Endothelial cell of umbilical vein (primary cell): Measurements from ENCODE around the gene FTSJ1. TPM values are rescaled to one million over a fixed set of nuclear protein-coding genes. Genes with fewer than 3 reads are reported as not detected.

Experiments used
- BruUV-seq: library from RNA; stranded (reverse); fragments of 400-500 nt; replicated peaks from 2 replicates; lab custom pipeline; 2021; lab: Mats Ljungman, UMichigan
- CTCF ChIA-PET: fragments of 300-600, 350-600 bp; sonication (Branson Sonifier 250); formaldehyde crosslinking; loops from one replicate; lab custom pipeline; 2021; ENCODE audit warnings: antibody characterized with exemption, inconsistent platforms; lab: Charles Lee
- POLR2A ChIA-PET: fragments of 300-600, 350-600 bp; sonication (Branson Sonifier 250); formaldehyde crosslinking; loops from one replicate; lab custom pipeline; 2021; ENCODE audit warnings: antibody characterized with exemption, inconsistent platforms; lab: Charles Lee
- DNase-seq: peaks from one replicate; pipeline ENCODE4 v3.0.0-alpha.2; 2011; ENCODE audit warnings: low read depth, low spot score
- FAIRE-seq: peaks from 2 replicates; lab custom pipeline; 2011; peaks lifted over from hg19 to GRCh38; lab: Jason Lieb, UNC
- H2AFZ ChIP-seq: 2 replicates; pipeline ENCODE4 v1.6.0; 2012; ENCODE audit warnings: low read depth, low read length, control low read depth, inconsistent platforms
- H3K27ac ChIP-seq: 2 replicates; pipeline ENCODE4 v1.5.1; 2011; ENCODE audit warnings: low read depth, mild to moderate bottlenecking, control low read depth, low read length, moderate library complexity; ENCODE audit not compliant: insufficient read depth
- H3K27me3 ChIP-seq, 2 experiments: 2 replicates each; pipeline versions ENCODE4 v1.6.0 to v1.6.1; 2011; ENCODE audit warnings: low read length in 2 of 2, mixed read lengths in 1 of 2; ENCODE audit not compliant: control insufficient read depth in 2 of 2, insufficient read depth in 2 of 2
- H3K36me3 ChIP-seq, 2 experiments: 2 replicates in 1 of 2; 3 replicates in 1 of 2; pipeline ENCODE4 v1.5.1; 2011; ENCODE audit warnings: low read length in 2 of 2, mild to moderate bottlenecking in 1 of 2, moderate library complexity in 1 of 2; ENCODE audit not compliant: control insufficient read depth in 2 of 2, insufficient read depth in 2 of 2; ENCODE audit errors: extremely low read depth in 1 of 2
- H3K4me1 ChIP-seq: 3 replicates; pipeline ENCODE4 v1.5.1; 2011; ENCODE audit warnings: mild to moderate bottlenecking, low read length; ENCODE audit not compliant: control insufficient read depth, insufficient read depth; ENCODE audit errors: extremely low read depth
- H3K4me2 ChIP-seq: 2 replicates; pipeline ENCODE4 v1.6.1; 2011; ENCODE audit warnings: low read length, control low read depth, mixed read lengths; ENCODE audit not compliant: insufficient read depth
- H3K4me3 ChIP-seq, 3 experiments: fragments of 200-600 bp in 1 of 3; sonication (generic), shearing (Covaris generic) in 1 of 3; replicated peaks in 1 of 3; 2 replicates each; pipeline ENCODE4 v1.5.1; 2011 to 2016; ENCODE audit warnings: control low read depth in 3 of 3, low read length in 3 of 3, mild to moderate bottlenecking in 2 of 3, inconsistent platforms in 1 of 3, low read depth in 1 of 3, moderate library complexity in 1 of 3; ENCODE audit not compliant: insufficient read depth in 1 of 3
- H3K79me2 ChIP-seq: 2 replicates; pipeline ENCODE4 v1.6.0; 2012; ENCODE audit warnings: low read length, inconsistent platforms; ENCODE audit not compliant: control insufficient read depth, insufficient read depth
- H3K9ac ChIP-seq: replicated peaks from 2 replicates; pipeline ENCODE3; 2011; ENCODE audit warnings: low read length, control low read depth; ENCODE audit not compliant: insufficient read depth; ENCODE audit errors: extremely low read depth
- H3K9me1 ChIP-seq: replicated peaks from 3 replicates; pipeline ENCODE4 v1.6.0; 2011; ENCODE audit warnings: mild to moderate bottlenecking, low read length; ENCODE audit not compliant: control insufficient read depth, insufficient read depth; ENCODE audit errors: extremely low read depth
- H3K9me3 ChIP-seq: replicated peaks from 2 replicates; pipeline ENCODE4 v1.5.1; 2012; ENCODE audit warnings: low read length, inconsistent platforms; ENCODE audit not compliant: control insufficient read depth, insufficient read depth
- H4K20me1 ChIP-seq: replicated peaks from 2 replicates; pipeline ENCODE3; 2011; ENCODE audit warnings: mild to moderate bottlenecking, low read length; ENCODE audit not compliant: control insufficient read depth, insufficient read depth; ENCODE audit errors: extremely low read depth
- EZH2 ChIP-seq: IDR thresholded peaks from 2 replicates; pipeline ENCODE4 v1.6.1; 2012; ENCODE audit warnings: borderline replicate concordance, low read depth, mild to moderate bottlenecking, moderate library complexity, low read length, inconsistent platforms; ENCODE audit not compliant: severe bottlenecking
- FOS ChIP-seq: IDR thresholded peaks from 2 replicates; pipeline ENCODE4 v1.6.1; 2011; ENCODE audit warnings: mild to moderate bottlenecking, low read length, moderate library complexity, borderline replicate concordance; ENCODE audit not compliant: insufficient read depth
- GATA2 ChIP-seq: IDR thresholded peaks from 2 replicates; pipeline ENCODE4 v1.7.0; 2011; ENCODE audit warnings: low read depth, mild to moderate bottlenecking, moderate library complexity, mixed read lengths, low read length; ENCODE audit not compliant: insufficient read length, insufficient read depth
- dilution Hi-C: fragments of 300-500 bp; cut with MboI; formaldehyde crosslinking; loops from one replicate; pipeline ENCODE4 v1.15.0; 2019; ENCODE audit warnings: low sequenced_read_pairs; ENCODE audit not compliant: extremely low pct_ligation_motif_present
- intact Hi-C: fragments of 100-400 bp; cut with micrococcal nuclease; formaldehyde crosslinking; loops from one replicate; pipeline ENCODE4 v1.10.0; 2022
- polyA plus RNA-seq, 4 experiments: library from polyadenylated mRNA; depleted of rRNA in 3 of 4; stranded (reverse) in 3 of 4; unstranded in 1 of 4; fragments of >200 nt; gene quantifications; 2 replicates each; pipeline versions ENCODE4 v1.2.1 to v1.2.3, GENCODE V29; 2011 to 2012; ENCODE audit warnings: missing spikeins in 1 of 4
- total RNA-seq: library from RNA; stranded (reverse); gene quantifications from 2 replicates; pipeline ENCODE4 v1.2.3, GENCODE V29; 2021
- TF ChIP-seq, protein P1 (sequence below), 2 donors: IDR thresholded peaks; 1 replicate in 1 of 2; 2 replicates in 1 of 2; pipeline ENCODE4 v1.5.1; 2011; ENCODE audit warnings: low read length in 2 of 2, mild to moderate bottlenecking in 2 of 2, moderate library complexity in 2 of 2, control low read depth in 1 of 2, inconsistent platforms in 1 of 2, low read depth in 1 of 2; ENCODE audit not compliant: insufficient read depth in 1 of 2; ENCODE audit errors: extremely low read depth in 1 of 2
- TF ChIP-seq, protein P2 (sequence below): IDR thresholded peaks from 2 replicates; pipeline ENCODE4 v1.6.1; 2011; ENCODE audit not compliant: insufficient read depth, insufficient read length

The FTSJ1 gene
- total and polyA plus RNA-seq, 2 donors (not counting 3 experiments of a cell fraction or from before 2014, with no cell fraction given) = 59.9 to 63.9 TPM

DNA sequence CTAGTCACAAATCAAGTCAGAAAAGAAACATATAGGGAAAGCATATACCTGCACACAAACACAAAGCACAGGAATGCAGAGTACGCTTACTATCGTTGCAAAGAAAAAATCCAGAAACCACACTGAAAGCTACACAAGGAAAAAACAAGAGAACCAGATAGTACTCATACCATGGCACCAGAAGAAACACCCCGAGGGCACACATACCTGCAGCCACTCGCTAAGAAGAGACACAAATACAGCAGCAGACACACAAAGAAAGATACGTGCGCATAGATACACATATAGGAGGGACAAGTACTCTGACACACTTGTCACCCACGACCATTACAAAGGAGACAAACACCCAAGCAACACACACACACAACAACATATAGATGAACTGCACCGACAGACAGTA is 4.5 kb upstream of the FTSJ1 start:
- TF ChIP-seq, protein P1, sequence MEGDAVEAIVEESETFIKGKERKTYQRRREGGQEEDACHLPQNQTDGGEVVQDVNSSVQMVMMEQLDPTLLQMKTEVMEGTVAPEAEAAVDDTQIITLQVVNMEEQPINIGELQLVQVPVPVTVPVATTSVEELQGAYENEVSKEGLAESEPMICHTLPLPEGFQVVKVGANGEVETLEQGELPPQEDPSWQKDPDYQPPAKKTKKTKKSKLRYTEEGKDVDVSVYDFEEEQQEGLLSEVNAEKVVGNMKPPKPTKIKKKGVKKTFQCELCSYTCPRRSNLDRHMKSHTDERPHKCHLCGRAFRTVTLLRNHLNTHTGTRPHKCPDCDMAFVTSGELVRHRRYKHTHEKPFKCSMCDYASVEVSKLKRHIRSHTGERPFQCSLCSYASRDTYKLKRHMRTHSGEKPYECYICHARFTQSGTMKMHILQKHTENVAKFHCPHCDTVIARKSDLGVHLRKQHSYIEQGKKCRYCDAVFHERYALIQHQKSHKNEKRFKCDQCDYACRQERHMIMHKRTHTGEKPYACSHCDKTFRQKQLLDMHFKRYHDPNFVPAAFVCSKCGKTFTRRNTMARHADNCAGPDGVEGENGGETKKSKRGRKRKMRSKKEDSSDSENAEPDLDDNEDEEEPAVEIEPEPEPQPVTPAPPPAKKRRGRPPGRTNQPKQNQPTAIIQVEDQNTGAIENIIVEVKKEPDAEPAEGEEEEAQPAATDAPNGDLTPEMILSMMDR (IDR thresholded peaks at IDR 0.05; ENCODE audit: extremely low read depth in 1 of 2, insufficient read depth in 1 of 2, low read depth in 1 of 2, low read length in 2 of 2) = no peak
- TF ChIP-seq FOS = no peak
- TF ChIP-seq, protein P2, sequence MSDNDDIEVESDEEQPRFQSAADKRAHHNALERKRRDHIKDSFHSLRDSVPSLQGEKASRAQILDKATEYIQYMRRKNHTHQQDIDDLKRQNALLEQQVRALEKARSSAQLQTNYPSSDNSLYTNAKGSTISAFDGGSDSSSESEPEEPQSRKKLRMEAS = no peak
- TF ChIP-seq GATA2 = no peak
- no peak for TF ChIP-seq EZH2
- Histone ChIP-seq H3K9me3 (no peaks in the 10 kb centered on the region), H3K4me3 (no peak overlapping the region), H3K79me2 (peaks cover 18% of the 10 kb centered on the region), H3K9ac (no peak overlapping the region), H3K27me3 (peaks cover 2 to 8% of the 10 kb centered on the region in 2 experiments), H3K4me1 (peaks cover 2% of the 10 kb centered on the region), H3K9me1 (no peaks in the 10 kb centered on the region), H3K36me3 (no peaks in the 10 kb centered on the region), H2AFZ (no peak overlapping the region), H3K27ac (no peak overlapping the region), H4K20me1 (no peaks in the 10 kb centered on the region), H3K4me2 (no peak overlapping the region)
- FAIRE-seq (no peak), DNase-seq (no peak)
- CTCF ChIA-PET = interaction anchor here (0.7 kb wide), 1 partner anchor 242 kb away, joined by 3 read pairs; no protein-coding TSS in a partner anchor
- BruUV-seq = no TSS peak
- intact Hi-C loops (no loop called here), dilution Hi-C loops (no loop called here)
- POLR2A ChIA-PET = no interaction called here
